IPS-11a (cell line): ENCODE results near the gene APOBEC3A.

Experiments
- H3K4me3 ChIP-seq: one replicate; pipeline ENCODE4 v1.5.1; 2013; ENCODE audit warnings: low read depth, low read length, control low read depth

The APOBEC3A gene

DNA sequence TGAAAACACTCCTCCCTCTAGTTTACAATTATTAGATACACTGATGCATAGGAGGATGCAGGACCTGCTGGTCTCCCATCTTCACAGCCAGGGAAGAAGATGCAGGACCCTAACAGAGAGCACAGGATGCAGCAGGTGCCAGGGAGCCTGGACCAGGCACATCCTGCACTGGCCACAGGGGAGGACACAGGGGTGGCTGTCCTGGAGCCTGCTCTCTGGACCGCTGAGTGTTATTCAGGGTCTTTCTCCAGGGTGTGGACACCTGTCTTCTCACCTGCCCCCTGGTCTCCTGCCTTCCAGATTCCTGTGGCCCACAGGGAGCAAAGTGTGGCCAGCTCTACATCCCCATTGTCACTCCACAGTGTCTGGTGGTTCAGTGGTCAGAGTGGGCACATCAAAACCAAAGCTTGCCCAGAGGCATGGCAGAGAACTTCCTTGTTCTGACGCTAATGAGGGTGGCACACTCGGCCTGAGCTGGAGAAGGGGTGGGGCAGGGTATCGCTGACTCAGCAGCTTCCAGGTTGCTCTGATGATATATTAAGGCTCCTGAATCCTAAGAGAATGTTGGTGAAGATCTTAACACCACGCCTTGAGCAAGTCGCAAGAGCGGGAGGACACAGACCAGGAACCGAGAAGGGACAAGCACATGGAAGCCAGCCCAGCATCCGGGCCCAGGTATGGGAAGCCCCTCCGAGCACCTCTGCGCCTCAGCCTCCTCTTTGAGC lies at the start of gene APOBEC3A:
TSS of gene APOBEC3A (plus strand) at position 564 of the 725 bp plus-strand sequence. CDS start at position 647, 83 bp downstream.
- H3K4me3 ChIP-seq: no peak within 1 kb of the TSS

DNA sequence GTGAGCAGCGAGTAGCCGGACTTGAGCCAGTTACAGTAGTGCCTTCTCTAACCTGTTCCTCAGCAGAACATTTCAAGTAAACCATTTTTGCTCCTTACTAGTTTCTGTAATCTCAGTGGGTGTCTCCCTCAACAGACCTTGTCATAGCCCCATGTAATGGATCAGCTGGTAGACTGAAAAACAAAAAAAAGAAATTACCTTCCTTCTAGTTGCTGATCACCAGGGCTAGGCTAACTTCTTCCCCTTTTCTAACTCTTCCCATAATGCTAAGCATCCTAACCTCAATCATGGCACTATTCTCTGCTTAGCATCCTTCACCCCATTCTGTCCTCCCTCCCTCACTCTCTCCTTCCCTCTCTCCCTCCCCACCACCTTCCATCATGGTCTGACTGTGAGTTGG lies 49.6 kb upstream of the APOBEC3A start:
- no peak overlapping the region for H3K4me3 ChIP-seq

DNA sequence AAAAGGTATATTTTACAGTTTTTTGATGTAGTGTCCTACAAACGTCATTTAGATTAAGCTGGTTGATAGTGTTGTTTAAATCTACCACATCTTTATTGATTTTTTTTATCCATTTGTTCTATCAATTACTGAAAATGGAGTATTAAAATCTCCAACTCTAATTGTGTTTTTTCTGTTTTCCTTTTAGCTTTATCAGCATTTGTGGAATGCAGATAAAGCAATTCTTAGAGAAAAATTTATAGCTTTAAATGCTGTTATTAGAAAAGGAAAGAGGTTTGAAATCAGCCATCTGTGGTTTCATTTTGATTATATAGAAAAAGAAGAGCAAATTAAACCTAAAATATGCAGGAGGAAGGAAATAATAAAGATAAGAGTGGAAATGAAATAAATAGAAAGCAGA lies 46.0 kb upstream of the APOBEC3A start:
- H3K4me3 ChIP-seq: no peak overlapping the region

DNA sequence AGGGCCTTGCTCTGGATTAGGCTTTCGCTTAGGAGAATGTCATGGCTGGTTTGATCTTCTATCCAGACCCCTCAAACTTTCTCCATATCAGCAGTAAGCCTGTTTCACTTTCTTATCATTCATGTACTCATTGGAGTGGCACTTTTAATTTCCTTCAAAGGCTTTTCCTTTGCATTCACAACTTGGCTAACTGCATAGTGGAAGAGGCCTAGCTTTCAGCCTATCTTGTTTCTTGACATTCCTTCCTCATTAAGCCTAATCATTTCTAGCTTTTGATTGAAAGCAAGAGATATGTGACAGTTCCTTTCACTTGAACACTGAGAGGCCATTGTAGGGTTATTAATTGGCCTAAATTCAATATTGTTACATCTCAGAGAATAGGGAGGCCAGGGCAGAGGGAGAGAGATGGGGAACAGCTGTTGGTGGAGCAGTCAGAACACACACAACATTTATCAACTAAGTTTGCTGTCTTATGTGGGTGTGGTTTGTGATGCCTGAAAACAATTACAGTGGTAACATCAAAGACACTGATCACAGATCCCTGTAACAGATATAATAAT lies 37.7 kb upstream of the APOBEC3A start:
- no peak overlapping the region for H3K4me3 ChIP-seq

DNA sequence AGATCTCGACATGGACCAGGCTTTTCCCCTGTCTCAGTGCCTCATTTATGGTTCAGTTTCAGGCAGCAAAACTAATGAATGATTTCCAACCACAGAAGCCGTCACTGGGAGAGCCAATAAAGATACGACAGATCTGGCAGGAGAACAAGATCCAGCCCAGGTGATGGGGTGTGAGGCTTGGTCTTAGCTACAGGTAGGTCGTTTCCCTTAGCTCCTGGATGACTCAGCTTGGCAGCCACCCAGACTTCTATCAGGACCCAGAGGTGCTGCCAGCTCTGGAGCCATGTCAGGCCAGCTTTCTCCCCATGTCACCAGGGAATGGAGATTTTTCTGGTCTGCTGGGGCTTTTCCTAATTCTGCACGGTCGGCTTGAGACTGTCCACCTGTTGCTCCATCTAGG lies 36.3 kb upstream of the APOBEC3A start:
- no peak overlapping the region for H3K4me3 ChIP-seq

DNA sequence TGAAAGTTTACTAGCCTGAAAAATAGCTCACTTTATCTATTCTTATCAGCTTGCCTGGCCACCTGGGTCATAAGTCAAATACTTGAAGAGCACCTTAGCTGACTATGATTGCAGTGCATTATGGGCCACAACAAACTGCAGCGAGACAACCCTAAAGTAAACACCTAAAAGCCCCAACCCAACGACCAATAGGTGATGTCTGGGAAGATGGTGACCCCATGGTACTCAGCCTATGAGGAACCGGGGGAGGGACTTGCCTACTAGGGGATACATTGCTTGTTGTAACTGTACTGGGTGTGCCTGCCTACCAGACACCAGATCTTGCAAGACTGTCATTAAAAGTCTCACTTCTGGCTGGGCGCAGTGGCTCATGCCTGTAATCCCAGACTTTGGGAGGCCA lies 35.6 kb upstream of the APOBEC3A start:
- no peak overlapping the region for H3K4me3 ChIP-seq

DNA sequence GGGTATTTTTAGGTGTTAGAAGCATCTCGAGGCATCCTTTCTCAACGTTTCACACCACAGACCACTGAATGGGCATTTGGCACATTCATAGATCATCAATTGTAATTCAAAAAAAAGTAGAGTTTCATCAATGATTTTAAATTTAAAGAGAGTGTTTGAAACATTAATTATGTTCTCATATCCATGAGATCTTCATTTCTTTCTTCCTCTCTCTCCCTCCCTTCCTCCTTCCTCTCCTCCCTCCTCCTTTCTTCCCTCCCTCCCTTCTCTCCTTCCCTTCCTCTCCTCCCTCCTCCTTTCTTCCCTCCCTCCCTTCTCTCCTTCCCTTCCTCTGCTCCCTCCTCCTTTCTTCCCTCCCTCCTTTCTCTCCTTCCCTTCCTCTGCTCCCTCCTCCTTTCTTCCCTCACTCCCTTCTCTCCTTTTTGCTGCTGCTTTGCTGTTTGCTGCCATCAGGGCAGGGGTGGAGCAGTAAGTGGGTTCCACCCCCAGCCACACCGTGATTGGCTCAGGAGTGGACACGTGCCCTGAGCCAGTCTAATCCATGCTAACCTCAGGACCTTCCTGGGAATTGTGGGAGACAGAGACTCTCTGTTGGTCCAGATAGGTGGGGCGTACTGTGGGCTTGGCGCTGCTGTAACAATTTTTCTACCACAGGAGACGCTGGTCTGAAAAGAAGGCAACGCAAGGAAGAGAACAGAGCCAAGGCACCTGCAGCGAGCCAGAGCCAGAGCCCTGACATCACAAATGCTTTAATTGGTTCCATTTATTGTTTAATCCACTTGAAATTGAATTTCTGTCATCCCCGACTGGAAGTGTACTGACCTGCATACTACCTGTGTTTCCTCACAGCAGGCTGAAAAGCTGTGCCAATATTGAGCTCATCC lies 33.7 kb upstream of the APOBEC3A start:
- H3K4me3 ChIP-seq: no peak overlapping the region

DNA sequence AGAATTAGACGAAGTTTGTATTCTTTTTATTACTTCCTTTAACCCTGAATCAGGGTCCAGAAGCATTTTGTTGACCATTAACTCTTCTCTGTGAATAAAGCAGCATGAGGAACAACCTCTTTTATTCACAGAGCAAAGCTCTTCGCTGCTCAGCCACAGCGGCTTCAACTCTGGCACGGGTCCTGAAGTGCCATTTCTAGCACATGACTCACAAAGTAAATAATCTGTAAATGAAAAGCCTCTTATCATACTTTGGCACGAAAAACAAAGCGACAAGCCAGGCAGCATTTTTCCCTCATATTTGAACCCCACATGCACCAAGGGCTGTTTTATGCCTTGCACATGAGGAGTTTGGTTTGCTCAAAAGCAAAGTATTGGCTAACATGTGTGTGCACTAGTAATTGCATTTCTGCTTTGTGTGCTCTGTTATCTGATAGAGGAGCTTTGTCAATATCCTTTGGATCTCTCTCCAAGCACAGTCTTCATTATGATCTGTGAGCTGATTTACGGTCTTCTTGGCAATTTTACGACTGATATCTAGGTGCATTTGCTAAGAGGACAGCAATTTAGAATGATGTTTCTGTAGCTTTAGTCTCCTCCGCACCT lies 33.0 kb upstream of the APOBEC3A start:
- H3K4me3 ChIP-seq: no peak overlapping the region

DNA sequence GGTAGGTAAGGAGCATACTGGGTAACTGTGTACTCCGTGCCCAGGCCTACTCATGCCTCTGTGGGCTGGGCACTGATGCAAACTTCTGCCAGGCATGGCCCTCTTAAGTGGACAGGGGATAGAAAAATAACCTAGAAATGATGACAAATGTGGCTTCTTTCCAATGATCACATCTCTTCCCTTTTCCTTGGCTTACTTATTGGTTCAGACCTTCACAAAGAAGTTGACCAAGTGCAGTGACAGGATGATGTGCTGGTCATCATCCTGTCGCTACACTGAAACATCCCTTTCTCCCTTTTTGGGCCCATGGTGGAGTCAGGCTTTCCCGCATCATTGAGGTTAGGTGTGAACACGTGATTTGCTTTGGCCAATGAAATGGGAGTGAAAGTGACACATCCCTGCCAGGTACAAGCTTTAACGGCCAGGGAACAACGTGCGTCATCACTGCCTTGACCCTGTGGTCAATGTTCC lies 31.8 kb upstream of the APOBEC3A start:
- no peak overlapping the region for H3K4me3 ChIP-seq

DNA sequence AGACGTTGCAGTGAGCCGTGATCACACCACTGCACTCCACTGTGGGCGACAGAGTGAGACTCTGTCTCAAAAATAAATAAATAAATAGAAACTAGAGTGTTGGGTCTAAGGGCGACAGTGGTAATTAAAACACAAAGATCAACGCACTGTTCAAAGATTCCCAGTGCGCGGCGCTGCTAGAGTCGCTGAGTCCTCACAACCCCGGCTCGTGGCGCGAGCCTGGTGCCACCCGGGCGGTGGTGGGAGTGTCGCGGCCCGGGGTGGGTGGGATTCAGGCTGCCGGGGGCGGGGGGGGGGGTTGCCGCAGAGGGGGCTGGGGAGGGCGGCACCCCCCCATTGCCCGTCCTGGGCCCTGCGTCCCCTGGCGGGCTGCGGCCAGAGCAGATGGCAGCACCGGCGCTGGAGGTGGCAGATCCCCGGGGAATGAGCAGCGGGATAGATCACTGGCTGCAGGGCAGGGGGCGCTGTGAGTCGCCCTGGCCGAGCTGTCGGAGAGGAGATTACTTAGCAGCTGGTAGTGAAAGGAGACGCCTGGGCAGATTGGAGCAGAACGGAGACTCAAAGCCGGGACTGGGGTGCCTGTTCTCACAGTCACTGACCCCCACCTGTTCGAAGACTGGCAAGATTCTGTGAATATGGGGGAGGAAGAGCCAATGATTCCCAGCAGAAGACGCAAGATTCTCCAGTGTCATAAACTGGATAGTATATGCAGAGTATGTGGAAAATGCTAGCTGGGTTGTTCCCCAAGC lies 30.2 kb upstream of the APOBEC3A start:
- no peak overlapping the region for H3K4me3 ChIP-seq

DNA sequence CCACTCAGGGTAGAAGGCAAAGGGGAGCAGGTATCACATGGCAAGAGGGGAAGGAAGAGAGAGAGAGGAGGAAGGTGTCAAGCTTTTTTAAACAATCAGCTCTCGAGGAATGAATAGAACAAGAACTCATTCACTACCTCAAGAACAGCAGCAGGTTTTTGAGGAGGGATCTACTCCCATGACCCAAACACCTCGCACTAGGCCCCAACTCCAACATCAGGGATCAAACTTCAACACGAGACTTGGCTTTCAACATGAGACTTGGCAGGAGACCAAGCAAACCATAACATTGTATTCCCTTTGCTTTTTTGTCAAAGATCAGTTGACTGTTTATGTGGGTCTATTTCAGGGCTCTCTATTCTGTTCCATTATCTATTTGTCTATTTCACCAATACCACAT lies 26.9 kb upstream of the APOBEC3A start:
- no peak overlapping the region for H3K4me3 ChIP-seq

DNA sequence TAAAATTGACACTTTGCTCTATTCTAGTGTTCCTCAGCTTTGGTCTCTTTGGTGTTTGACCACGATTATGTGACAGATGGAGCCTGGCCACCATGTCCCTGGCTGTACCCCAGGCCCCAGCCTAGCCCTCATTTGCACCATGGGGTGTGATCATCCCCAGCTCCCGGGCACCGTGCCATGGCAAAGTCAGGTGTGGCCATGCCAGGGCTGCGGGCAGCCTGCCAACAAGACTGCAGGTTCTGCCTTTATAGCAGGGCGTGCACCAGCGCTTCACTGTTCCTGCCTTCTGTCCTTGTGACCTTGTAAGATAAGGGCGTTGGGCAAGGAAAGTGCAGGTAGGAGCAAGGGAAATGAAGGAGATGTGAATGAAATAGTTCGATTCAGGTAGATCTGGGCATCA lies 22.4 kb upstream of the APOBEC3A start:
- no peak overlapping the region for H3K4me3 ChIP-seq

DNA sequence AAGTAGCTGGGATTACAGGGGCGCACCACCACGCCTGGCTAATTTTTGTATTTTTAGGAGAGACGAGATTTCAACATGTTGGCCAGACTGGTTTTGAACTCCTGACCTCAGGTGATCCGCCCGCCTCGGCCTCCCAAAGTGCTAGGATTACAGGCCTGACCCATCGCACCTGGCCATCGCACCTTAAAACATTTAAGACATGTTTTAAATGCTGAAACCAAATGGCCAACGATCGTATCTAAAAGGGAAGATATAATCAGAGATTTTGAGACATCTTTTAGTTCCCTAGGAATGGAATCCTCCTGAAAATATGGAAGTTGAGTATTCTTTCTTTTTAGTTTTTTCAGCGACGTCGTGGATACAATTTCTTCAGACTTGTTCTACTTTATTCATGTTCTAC lies 21.8 kb upstream of the APOBEC3A start:
- H3K4me3 ChIP-seq: no peak overlapping the region

DNA sequence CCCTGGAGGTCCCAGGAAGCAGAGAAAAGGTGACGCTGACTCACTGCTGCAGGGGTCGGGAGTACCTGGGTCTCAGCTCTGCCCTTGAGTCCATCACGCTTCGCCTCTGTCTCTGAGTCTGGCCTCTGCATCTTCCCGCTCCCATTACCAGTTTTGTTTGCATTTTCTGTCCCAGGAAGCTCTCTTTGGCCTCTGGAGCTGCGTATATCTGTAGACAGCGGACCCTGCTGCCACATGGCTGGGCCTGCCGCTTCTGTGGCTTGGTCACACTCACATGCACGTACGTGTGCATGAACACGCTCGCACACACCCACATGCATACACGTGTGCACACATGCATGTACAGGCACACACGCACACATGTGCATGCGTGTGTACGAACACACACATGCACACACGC lies 20.8 kb upstream of the APOBEC3A start:
- no peak overlapping the region for H3K4me3 ChIP-seq

DNA sequence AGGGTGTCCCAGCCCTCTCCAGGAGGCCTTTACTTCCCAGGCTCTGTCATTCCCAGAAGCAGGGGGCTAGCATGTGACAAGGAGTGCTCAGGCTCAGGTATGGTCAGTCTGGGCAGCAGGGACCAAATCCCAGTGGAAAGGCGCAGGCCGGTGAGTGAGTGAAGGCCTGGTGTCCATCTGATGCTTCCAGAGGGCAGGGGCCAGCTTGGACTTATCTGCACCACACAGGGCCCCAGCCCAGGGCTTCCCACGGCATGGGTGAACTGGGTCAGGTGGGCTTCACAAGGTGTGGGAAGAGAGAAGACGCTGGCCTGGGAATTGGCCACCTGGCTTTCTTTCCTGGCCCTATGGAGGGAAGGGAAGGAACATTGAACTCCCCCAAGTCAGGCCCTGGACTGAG lies 20.4 kb upstream of the APOBEC3A start:
- H3K4me3 ChIP-seq: no peak overlapping the region

DNA sequence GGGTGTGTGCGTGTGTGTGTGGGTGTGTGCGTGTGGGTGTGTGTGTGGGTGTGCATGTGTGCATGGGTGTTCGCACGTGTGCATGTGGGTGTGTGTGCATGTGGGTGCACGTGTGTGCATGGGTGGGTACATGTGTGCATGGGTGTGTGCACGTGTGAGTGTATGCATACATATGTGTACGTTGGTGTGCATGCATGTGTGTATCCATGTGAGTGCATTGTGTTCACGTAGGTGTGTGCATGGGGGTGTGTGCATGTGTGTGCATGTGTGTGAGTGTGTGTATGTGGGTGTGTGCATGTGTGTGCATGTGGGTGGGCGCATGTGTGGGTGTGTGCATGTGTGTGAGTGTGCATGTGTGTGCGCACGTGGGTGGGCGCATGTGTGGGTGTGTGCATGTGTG lies 19.9 kb upstream of the APOBEC3A start:
- H3K4me3 ChIP-seq: no peak overlapping the region

DNA sequence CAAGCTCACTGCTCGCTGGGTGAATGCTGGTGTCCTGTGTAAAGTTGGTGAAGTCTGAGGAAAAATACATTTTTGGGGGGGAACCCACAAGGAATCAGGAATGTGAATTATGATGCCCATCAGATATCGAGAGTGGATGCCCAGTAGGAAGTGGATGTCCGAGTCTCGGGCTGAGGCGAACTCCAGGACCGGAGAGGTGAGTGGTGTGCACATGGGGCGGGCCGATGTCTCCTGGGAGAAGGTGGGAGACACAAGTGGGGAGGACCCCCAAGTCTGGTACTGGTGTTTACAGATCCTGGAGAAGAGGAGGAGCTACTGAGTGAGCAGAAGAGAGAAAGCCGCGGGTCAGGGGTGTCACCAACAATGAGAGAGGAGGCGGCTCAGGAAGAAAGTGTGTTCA lies 19.2 kb upstream of the APOBEC3A start:
- no peak overlapping the region for H3K4me3 ChIP-seq

DNA sequence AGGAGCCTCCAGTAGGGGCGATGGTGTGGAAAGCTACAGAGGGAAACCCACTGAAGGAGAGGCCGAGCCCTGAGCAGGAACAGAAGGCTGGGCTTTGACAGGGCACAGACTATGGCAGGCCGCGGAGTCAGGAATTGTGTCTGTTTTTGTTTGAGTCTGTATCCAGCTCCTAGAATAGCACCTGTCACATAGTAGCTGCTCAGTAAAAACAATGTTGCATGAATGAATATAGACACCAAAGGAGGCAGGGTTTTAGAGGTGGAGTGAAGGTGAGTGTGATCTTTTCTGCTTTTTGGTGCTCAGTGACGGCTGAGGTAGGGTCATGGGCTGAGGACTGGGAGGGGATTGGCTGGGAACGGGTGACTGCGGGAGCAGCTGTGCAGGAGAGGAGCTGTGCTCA lies 18.5 kb upstream of the APOBEC3A start:
- no peak overlapping the region for H3K4me3 ChIP-seq

DNA sequence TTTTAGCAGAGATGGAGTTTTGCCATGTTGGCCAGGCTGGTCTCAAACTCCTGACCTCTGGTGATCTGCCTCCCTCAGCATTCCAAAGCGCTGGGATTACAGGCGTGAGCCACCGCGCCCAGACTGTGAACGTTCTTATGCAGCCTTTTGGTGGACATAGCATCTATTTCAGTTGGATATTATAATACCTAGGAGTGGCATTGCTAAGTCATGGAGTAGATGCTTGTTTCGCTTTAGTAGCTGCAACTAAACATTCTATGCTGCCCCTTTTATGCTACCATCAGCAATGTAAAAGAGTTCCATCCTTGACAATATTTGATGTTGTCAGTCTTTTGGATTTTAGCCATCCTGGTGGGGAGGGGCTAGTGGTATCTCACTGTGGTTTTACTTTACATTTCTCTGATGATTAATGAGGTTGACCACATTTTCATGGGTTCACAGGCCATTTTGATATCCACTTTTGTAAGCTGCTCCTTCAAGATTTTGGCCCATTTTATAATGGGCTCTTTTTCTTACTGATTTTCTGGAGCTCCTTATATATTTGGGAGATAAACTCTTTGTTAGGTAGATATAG lies 16.5 kb upstream of the APOBEC3A start:
- H3K4me3 ChIP-seq: no peak overlapping the region

DNA sequence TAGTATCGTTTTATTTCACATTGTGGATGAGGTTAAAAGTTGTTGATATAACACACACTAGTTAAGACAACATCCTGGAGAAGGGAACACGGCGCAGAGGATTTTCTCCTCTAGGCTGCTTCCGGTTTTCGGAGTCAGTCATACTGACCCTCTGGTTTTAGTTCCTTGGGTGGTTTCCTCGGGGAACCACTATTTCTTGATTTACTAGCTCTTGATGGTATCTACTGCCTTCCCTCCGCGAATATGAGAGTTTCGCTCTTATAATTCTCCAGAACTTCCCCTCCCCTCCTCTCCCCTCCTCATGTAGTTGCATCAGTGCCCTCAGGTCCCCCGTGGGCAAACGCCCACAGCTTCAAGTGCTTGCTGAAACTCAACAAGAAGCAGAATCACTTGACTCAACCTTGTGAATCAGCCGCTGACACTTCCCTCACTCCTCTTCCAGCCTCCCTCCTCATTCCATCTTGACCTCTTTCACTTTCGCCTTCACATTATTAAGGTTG lies 15.9 kb upstream of the APOBEC3A start:
- no peak overlapping the region for H3K4me3 ChIP-seq
